ENCODE measurements around the gene USP17L5. TPM values are rescaled to one million over a fixed set of nuclear protein-coding genes. Genes with fewer than 3 reads are reported as not detected.
"Not testable (repeated sequence)": the region's sequence is repeated elsewhere in the genome, so short reads cannot be mapped to it uniquely, and the experiment has no call there.

USP17L5 gene
- total RNA-seq, 2 donors from 2014 or later: not detected

DNA sequence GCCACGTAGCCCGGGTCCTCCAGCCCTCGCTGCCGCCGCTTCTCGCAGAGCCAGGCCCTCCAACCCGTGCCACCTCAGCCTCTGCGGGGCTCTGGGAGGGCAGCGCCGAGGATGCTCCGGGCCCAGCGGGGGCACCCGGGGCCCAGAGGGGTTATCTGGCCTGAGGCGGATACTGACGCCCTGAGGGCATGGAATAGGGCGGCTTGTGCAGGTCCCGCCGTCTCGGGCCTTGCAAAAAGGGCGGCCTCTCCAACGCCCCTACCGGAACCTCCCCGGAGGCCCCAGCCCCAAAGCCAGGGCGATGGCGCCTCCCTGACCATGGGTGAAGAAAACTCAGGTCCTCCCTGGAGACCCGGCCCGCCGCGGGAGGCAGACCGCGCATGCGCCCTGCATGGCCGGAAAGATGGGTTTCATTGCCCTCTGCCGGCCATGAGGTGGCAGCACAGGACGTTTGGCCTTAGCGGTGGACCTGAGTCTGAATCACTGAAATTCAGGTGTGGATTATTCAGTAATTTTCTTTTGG lies 41.9 kb downstream of the USP17L5 start:
- H3K27ac ChIP-seq; H3K4me1 ChIP-seq; H3K36me3 ChIP-seq; intact Hi-C loops (cut with DNase I); H3K27me3 ChIP-seq; H3K9me3 ChIP-seq: not testable (repeated sequence)
- Histone ChIP-seq H3K9ac (ENCODE audit: low read depth in 2 of 2, low read length in 2 of 2) (peak overlapping the region; percentile 12 to 56), H3K4me3 (peak overlapping the region; percentile 43)
- TF ChIP-seq, protein P1, sequence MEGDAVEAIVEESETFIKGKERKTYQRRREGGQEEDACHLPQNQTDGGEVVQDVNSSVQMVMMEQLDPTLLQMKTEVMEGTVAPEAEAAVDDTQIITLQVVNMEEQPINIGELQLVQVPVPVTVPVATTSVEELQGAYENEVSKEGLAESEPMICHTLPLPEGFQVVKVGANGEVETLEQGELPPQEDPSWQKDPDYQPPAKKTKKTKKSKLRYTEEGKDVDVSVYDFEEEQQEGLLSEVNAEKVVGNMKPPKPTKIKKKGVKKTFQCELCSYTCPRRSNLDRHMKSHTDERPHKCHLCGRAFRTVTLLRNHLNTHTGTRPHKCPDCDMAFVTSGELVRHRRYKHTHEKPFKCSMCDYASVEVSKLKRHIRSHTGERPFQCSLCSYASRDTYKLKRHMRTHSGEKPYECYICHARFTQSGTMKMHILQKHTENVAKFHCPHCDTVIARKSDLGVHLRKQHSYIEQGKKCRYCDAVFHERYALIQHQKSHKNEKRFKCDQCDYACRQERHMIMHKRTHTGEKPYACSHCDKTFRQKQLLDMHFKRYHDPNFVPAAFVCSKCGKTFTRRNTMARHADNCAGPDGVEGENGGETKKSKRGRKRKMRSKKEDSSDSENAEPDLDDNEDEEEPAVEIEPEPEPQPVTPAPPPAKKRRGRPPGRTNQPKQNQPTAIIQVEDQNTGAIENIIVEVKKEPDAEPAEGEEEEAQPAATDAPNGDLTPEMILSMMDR (IDR thresholded peaks at IDR 0.05): peak; percentile 61
- DNase-seq: peak; percentile 42

DNA sequence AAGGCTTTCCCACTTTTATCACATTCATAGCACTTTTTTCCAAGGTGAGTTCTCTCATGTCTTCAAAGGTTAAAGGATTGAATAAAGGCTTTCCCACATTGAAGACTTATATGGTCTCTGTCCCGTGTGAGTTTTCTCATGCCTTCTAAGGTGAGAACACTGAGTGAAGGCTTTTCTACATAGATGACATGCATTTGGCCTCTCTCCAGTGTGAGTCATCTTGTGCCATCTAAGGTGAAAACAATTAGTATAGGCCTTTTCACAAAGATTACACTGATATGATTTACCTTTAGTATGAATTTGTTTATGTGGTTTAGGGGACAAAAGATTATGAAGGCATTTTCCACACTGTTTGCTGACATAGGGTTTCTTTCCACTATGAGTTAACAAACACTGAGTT lies 44.9 kb downstream of the USP17L5 start:
- Histone ChIP-seq H3K27ac (no peak overlapping the region), H3K27me3 (no peaks in the 10 kb centered on the region), H3K36me3 (no peaks in the 10 kb centered on the region), H3K4me1 (no peaks in the 10 kb centered on the region), H3K4me3 (no peak overlapping the region), H3K9me3 (no peaks in the 10 kb centered on the region), H3K9ac (ENCODE audit: low read depth in 2 of 2, low read length in 2 of 2) (no peak overlapping the region)
- DNase-seq: no peak
- intact Hi-C loops (cut with DNase I): no loop called here
- TF ChIP-seq, protein P1 (IDR thresholded peaks at IDR 0.05): no peak

DNA sequence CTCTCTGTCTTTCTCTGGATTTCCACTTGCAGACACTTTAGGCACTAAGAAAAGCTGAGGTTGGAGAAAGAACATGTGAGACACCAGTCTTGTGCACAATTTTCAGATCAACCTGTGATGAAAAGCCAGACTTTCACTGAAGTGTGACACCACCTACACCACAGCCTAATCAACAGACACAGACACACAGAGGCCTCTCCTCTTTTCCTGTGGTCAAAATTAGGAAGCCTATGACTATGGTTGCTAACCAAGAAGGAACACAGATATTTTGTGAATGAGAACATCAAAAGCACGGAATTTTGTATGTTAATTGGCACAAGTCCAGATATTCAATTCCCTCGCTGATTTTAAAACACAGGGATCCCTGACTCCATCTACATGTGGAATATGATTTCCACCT lies 49.8 kb downstream of the USP17L5 start:
- H3K36me3 ChIP-seq; H3K27ac ChIP-seq; intact Hi-C loops (cut with DNase I); H3K4me3 ChIP-seq; H3K9ac ChIP-seq (ENCODE audit: low read depth in 2 of 2, low read length in 2 of 2); H3K27me3 ChIP-seq; H3K4me1 ChIP-seq; H3K9me3 ChIP-seq; DNase-seq: not testable (repeated sequence)

Other genes with a start within 250 kb of the USP17L5 start
- gene FAM90A26, start 169.0 kb upstream of the USP17L5 start, total RNA-seq: not detected
- gene USP17L10, start 128.7 kb upstream of the USP17L5 start, total RNA-seq: not detected
- not detected for gene USP17L11, start 124.0 kb upstream of the USP17L5 start, total RNA-seq
- gene USP17L12, start 119.3 kb upstream of the USP17L5 start, total RNA-seq: not detected
- not detected for gene USP17L13, start 114.5 kb upstream of the USP17L5 start, total RNA-seq
- gene USP17L15, start 105.0 kb upstream of the USP17L5 start, total RNA-seq: not detected
- gene USP17L17, start 95.5 kb upstream of the USP17L5 start, total RNA-seq: not detected
- not detected for gene USP17L18, start 90.8 kb upstream of the USP17L5 start, total RNA-seq
- not detected for gene USP17L19, start 86.0 kb upstream of the USP17L5 start, total RNA-seq
- gene USP17L20, start 81.3 kb upstream of the USP17L5 start, total RNA-seq: not detected
- gene USP17L21, start 76.5 kb upstream of the USP17L5 start, total RNA-seq: not detected
- not detected for gene USP17L22, start 71.8 kb upstream of the USP17L5 start, total RNA-seq
- gene USP17L24, start 14.2 kb upstream of the USP17L5 start, total RNA-seq: not detected
- gene USP17L25, start 9.5 kb upstream of the USP17L5 start, total RNA-seq: not detected
- not detected for gene USP17L26, start 4.7 kb upstream of the USP17L5 start, total RNA-seq
- gene USP17L27, start 4.7 kb downstream of the USP17L5 start, total RNA-seq: not detected
- not detected for gene USP17L28, start 9.5 kb downstream of the USP17L5 start, total RNA-seq
- not detected for gene USP17L29, start 14.2 kb downstream of the USP17L5 start, total RNA-seq
- gene USP17L30, start 23.7 kb downstream of the USP17L5 start, total RNA-seq: not detected
- gene DEFB131A, start 105.0 kb downstream of the USP17L5 start, total RNA-seq: not detected

Data from colonic mucosa (tissue), 4 donors.